22Rv1 (cell line): ENCODE measurements around the gene MRPL42.
"Not testable (repeated sequence)": the region's sequence is repeated elsewhere in the genome, so short reads cannot be mapped to it uniquely, and the experiment has no call there.

Source experiments
- H3K27ac ChIP-seq: fragments of 450-650 bp; 2 replicates; pipeline ENCODE4 v1.5.1; 2017
- CTCF ChIP-seq: fragments of 450-650 bp; IDR thresholded peaks from 2 replicates; pipeline ENCODE4 v1.5.1; 2017; ENCODE audit warnings: mild to moderate bottlenecking
- ZFX ChIP-seq: fragments of 450-650 bp; IDR thresholded peaks from 2 replicates; pipeline ENCODE4 v1.6.1; 2017; ENCODE audit warnings: antibody characterized with exemption, borderline replicate concordance

The MRPL42 gene

GRCh38 chr12:93427779-93428564 is 39.3 kb upstream of the MRPL42 start:
- TF ChIP-seq ZFX (no peak), CTCF (no peak)
- H3K27ac ChIP-seq, result no peak overlapping the region

- H3K27ac ChIP-seq, result no peak overlapping the region
- no peak for TF ChIP-seq ZFX
- no peak for TF ChIP-seq CTCF
Measured at GRCh38 chr12:93429448-93429847, 37.9 kb upstream of the MRPL42 start.

GRCh38 chr12:93429852-93430251 is 37.5 kb upstream of the MRPL42 start:
- no peak for TF ChIP-seq CTCF
- TF ChIP-seq ZFX, result no peak
- no peak overlapping the region for H3K27ac ChIP-seq

GRCh38 chr12:93430280-93430679 is 37.0 kb upstream of the MRPL42 start:
- TF ChIP-seq CTCF (no peak), ZFX (no peak)

GRCh38 chr12:93432031-93432430 is 35.3 kb upstream of the MRPL42 start:
- not testable (repeated sequence) for H3K27ac ChIP-seq

More at GRCh38 chr12:93430280-93430679, 37.0 kb upstream of the MRPL42 start:
- no peak overlapping the region for H3K27ac ChIP-seq

GRCh38 chr12:93434256-93434865 is 33.0 kb upstream of the MRPL42 start:
- TF ChIP-seq ZFX, result no peak
- TF ChIP-seq CTCF, result no peak
- H3K27ac ChIP-seq, result no peak overlapping the region

- H3K27ac ChIP-seq, result no peak overlapping the region
- TF ChIP-seq CTCF, result no peak
- TF ChIP-seq ZFX, result no peak
Measured at GRCh38 chr12:93438266-93439050, 28.9 kb upstream of the MRPL42 start.
